H54 (cell line): ENCODE results near the gene CSNK2B.

Experiments used
- DNase-seq: peaks from one replicate; pipeline ENCODE4 v3.0.0; 2011; ENCODE audit warnings: low spot score, mixed read lengths; ENCODE audit not compliant: insufficient read length
- FAIRE-seq: peaks from 3 replicates; lab custom pipeline; 2011; peaks lifted over from hg19 to GRCh38; lab: Jason Lieb, UNC
- POLR2A ChIP-seq: IDR thresholded peaks from 2 replicates; pipeline ENCODE4 v1.6.1; 2011; ENCODE audit warnings: low read depth, mild to moderate bottlenecking, low read length

The CSNK2B gene

GRCh38 chr6:31662124-31662723 is 3.7 kb upstream of the CSNK2B start:
- no peak for DNase-seq
- FAIRE-seq: no peak
- TF ChIP-seq POLR2A: no peak

GRCh38 chr6:31663126-31663960 is 2.5 kb upstream of the CSNK2B start:
- FAIRE-seq: no peak
- no peak for DNase-seq
- TF ChIP-seq POLR2A: no peak

- TF ChIP-seq POLR2A: no peak
- FAIRE-seq (no peak), DNase-seq (peak; percentile 85)
Measured at GRCh38 chr6:31663961-31664789, 1.7 kb upstream of the CSNK2B start.

DNA sequence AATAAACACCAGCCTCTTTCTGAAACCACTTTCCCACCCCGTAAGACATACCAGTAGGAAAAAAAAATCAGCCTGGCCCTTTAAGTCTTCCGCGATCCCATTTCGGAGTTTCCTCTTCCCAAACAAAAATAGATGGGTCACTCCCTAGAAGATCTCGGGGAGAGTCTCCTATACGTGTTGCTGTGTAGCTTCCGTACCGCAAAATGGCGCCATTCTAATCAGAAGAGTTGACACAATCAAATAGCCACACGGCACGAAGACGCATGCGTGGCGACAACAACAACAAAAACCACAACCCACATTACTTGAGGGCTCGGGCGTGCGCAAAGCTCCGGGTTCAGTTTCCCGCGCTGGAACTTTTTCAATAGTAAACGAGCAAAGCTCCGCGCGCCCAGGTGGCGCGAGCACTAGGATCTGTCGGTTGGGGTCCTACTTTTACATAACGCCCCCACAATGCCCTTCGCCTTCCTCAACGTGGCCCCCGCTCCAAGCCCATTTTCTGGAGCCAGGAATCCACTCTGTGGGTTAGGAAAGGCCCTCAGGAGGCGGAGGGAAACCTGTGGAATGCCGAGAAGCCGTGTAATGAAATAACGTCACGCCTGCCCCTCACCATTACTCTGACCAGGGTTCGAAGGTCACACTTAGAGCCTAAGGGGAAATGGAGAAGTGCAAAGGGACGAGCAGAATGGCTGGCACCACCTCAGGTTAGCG is 935 bp upstream of the CSNK2B start, which contains the start of gene GPANK1:
TSS of gene GPANK1 (minus strand) at position 208 of the 711 bp plus-strand sequence. CDS start 519 bp downstream, outside the sequence.
- TF ChIP-seq POLR2A: 0 out of 2 replicates have a peak, but pooled peaks have one; percentile 21
- DNase-seq: peak; percentile 81
- peak; percentile 80 for FAIRE-seq

DNA sequence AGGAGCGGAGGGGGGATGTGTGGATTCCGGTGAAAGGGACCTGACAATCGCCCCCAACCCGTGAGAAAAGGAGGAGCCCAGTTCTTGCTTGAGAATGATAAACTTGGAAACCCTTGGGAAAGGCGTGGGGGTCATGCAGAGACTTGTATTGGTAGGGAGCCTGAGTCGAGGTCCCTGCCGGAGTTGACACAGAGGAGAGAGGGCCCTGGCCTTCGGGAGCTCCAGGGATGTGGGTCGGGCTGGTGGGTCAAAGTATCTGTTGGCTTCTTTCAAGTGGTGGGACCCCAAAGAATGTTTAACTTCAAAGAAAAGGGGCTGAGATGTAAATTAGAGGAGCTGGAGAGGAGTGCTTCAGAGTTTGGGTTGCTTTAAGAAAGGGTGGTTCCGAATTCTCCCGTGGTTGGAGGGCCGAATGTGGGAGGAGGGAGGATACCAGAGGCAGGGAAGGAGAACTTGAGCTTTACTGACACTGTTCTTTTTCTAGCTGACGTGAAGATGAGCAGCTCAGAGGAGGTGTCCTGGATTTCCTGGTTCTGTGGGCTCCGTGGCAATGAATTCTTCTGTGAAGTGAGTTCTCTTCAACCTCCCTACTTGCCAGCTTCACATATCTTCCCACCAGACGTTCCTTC is 571 bp downstream of the CSNK2B start:
- FAIRE-seq (no peak), DNase-seq (no peak)
- TF ChIP-seq POLR2A: no peak

- FAIRE-seq: no peak
- TF ChIP-seq POLR2A: no peak
- DNase-seq: no peak
Measured at GRCh38 chr6:31669676-31670075, 3.8 kb downstream of the CSNK2B start, which contains the start of gene LY6G5B. LY6G5B (plus strand) TSS chr6:31669976; CDS start chr6:31670951, 975 bp downstream.

- no peak for TF ChIP-seq POLR2A
- no peak for FAIRE-seq
Measured at GRCh38 chr6:31676322-31676903, 10.5 kb downstream of the CSNK2B start.

DNA sequence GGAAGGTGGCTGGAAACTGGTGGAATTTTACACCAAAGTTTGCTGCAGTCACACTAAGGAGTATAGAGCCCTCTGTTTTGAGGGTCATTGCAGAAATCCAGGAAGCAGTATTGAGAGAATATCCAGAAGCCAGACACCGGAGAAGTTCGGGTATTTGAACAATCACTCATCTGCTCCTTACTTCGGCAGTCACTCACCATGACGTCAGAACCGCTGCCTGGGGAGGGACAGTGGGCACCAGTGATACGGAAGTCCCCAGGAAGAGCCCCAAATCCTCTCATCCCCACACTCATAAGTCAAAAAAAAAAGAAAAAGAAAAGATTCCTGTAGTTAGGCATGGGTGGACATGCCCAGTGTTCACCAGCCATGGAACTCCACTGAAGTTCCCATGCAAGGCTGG is 11.0 kb downstream of the CSNK2B start:
- FAIRE-seq (no peak), DNase-seq (no peak)
- TF ChIP-seq POLR2A: no peak

More at GRCh38 chr6:31676322-31676903, 10.5 kb downstream of the CSNK2B start:
- no peak for DNase-seq

DNA sequence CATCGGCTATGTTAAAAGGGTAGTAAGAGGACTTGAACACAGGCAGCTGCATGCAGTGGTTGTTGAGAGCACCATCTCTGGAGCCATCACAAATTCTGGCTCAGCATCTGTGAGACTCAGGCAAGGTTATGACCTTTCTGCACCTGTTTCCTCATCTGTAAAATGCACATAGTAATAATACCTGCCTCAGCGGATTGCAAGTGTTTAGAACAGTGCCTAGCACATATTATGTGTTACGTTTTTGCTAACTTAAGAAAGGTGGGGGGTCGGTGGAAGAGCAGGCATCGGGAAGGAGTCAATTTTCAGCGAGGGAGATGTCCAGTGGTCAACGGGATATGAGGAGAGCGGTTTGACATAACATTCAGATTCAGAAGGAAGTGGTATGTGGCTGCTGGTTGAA is 12.1 kb downstream of the CSNK2B start:
- FAIRE-seq: no peak

GRCh38 chr6:31680226-31681134 is 14.6 kb downstream of the CSNK2B start, which contains the start of gene LY6G5C:
LY6G5C (minus strand) TSS chr6:31681067; CDS start chr6:31680373, 694 bp downstream.
- DNase-seq: peak; percentile 69
- no peak for TF ChIP-seq POLR2A
- peak; percentile 20 for FAIRE-seq

More for the DNA sequence above, 12.1 kb downstream of the CSNK2B start:
- no peak for DNase-seq
- no peak for TF ChIP-seq POLR2A

DNA sequence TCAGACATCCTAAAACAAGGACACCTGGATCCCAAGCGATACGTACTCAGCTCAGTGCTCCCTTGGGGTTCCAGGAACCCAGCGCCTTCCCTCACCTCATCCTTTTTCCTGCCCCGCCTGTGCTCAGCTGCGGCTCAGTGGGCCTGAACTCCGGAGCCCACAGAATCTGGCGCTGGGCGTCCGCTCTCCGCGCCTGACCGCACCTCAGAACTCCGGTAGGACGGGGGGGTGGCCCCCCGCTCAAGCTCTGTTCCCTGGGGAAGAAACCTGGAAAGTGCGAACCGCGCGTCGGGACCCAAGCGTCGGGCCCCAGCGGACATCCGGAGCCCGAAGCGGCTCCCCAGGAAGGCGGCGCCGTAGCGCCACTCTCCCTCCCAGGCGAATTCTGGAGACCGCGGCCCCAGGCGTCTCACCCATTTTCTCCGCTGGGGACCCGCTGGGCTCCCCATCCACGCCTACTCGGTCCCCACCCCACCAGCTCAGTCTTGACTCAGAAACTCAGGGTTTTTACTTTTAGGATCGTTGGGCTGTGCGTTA is 15.3 kb downstream of the CSNK2B start:
- TF ChIP-seq POLR2A: no peak
- FAIRE-seq: no peak
- DNase-seq: no peak

GRCh38 chr6:31683591-31683990 is 17.7 kb downstream of the CSNK2B start:
- no peak for FAIRE-seq
- no peak for TF ChIP-seq POLR2A
- no peak for DNase-seq
